K562 (cell line): ENCODE measurements around the gene VIT. TPM values are rescaled to one million over a fixed set of nuclear protein-coding genes. Genes with fewer than 3 reads are reported as not detected.

Source experiments
- ATAC-seq: fragments of 200-7000 bp; cut with Tn5 transposase; 3 replicates; pipeline ENCODE4 v1.9.1; 2020; ENCODE audit warnings: moderate library complexity
- BruUV-seq: library from RNA; stranded (reverse); fragments of 400-500 nt; replicated peaks from 2 replicates; lab custom pipeline; 2021; lab: Mats Ljungman, UMichigan
- CTCF ChIA-PET: fragments of 300-600 bp; formaldehyde crosslinking; extraction: SDS; loops from one replicate; lab custom pipeline; 2021; ENCODE audit warnings: low intra/inter-chr PET ratio; lab: Yijun Ruan, JAX
- POLR2A ChIA-PET: fragments of 300-600, 350-650 bp; sonication (Branson Sonifier 250); formaldehyde crosslinking; extraction: SDS; loops from one replicate; lab custom pipeline; 2021; ENCODE audit warnings: antibody characterized with exemption, inconsistent platforms; lab: Yijun Ruan, JAX
- DNase-seq, 4 experiments: peaks; one replicate each; pipeline versions ENCODE4 v3.0.0 to v3.0.0-alpha.2; 2011 to 2018; ENCODE audit warnings: low spot score in 3 of 4, mixed read lengths in 3 of 4; ENCODE audit errors: extremely low read depth in 1 of 4
- FAIRE-seq: peaks from 2 replicates; lab custom pipeline; 2011; peaks lifted over from hg19 to GRCh38; lab: Jason Lieb, UNC
- H2AFZ ChIP-seq: 2 replicates; pipeline ENCODE4 v1.6.0; 2011; ENCODE audit warnings: low read depth, low read length, control low read depth, inconsistent platforms
- H3K27ac ChIP-seq: fragments of 200-600 bp; 3 replicates; pipeline ENCODE4 v1.8.0; 2011; ENCODE audit warnings: low read depth, mild to moderate bottlenecking, control low read depth, inconsistent platforms, low read length, moderate library complexity, mixed read lengths; ENCODE audit errors: extremely low read depth
- H3K27me3 ChIP-seq, 2 experiments: fragments of 300-600 bp in 1 of 2; 2 replicates in 1 of 2; 3 replicates in 1 of 2; pipeline versions ENCODE4 v1.6.0 to v1.8.0; 2011; ENCODE audit warnings: inconsistent platforms in 2 of 2, low read length in 2 of 2, mild to moderate bottlenecking in 1 of 2, mixed read lengths in 1 of 2, moderate library complexity in 1 of 2; ENCODE audit not compliant: control insufficient read depth in 2 of 2, insufficient read depth in 2 of 2
- H3K36me3 ChIP-seq: fragments of 300-600 bp; 3 replicates; pipeline ENCODE4 v1.8.0; 2011; ENCODE audit warnings: mild to moderate bottlenecking, low read length, inconsistent platforms; ENCODE audit not compliant: control insufficient read depth, insufficient read depth
- H3K4me1 ChIP-seq, 2 experiments: fragments of 200-600 bp in 1 of 2; replicated peaks in 1 of 2; 2 replicates in 1 of 2; 3 replicates in 1 of 2; pipeline versions ENCODE4 v1.5.1 to v1.8.0; 2011; ENCODE audit warnings: inconsistent platforms in 2 of 2, low read length in 2 of 2, mild to moderate bottlenecking in 1 of 2, mixed read lengths in 1 of 2, moderate library complexity in 1 of 2; ENCODE audit not compliant: control insufficient read depth in 2 of 2, insufficient read depth in 2 of 2
- H3K4me2 ChIP-seq: 2 replicates; pipeline ENCODE4 v1.6.1; 2011; ENCODE audit warnings: low read length, control low read depth, inconsistent platforms, mixed read lengths; ENCODE audit not compliant: insufficient read depth
- H3K4me3 ChIP-seq: fragments of 200-600 bp; sonication (generic), shearing (Covaris generic); 2 replicates; pipeline ENCODE4 v1.5.1; 2016; ENCODE audit warnings: control low read depth, inconsistent platforms
- H3K79me2 ChIP-seq: fragments of 200-600 bp; 3 replicates; pipeline ENCODE4 v1.8.0; 2011; ENCODE audit warnings: low read length, inconsistent platforms; ENCODE audit not compliant: control insufficient read depth, insufficient read depth
- H3K9ac ChIP-seq, 2 experiments: 2 replicates each; pipeline versions ENCODE4 v1.6.0 to v1.6.1; 2011; ENCODE audit warnings: low read depth in 2 of 2, low read length in 2 of 2, control low read depth in 1 of 2, inconsistent platforms in 1 of 2, mild to moderate bottlenecking in 1 of 2, mixed read lengths in 1 of 2; ENCODE audit not compliant: insufficient read depth in 1 of 2
- H3K9me1 ChIP-seq: one replicate; pipeline ENCODE4 v1.6.0; 2011; ENCODE audit warnings: inconsistent platforms, mild to moderate bottlenecking, low read length, moderate library complexity; ENCODE audit not compliant: control insufficient read depth, insufficient read depth
- H3K9me3 ChIP-seq: replicated peaks from 2 replicates; pipeline ENCODE4 v1.5.1; 2011; ENCODE audit warnings: low read depth, low read length, inconsistent platforms; ENCODE audit not compliant: control insufficient read depth, insufficient read depth
- H4K20me1 ChIP-seq: replicated peaks from 2 replicates; pipeline ENCODE4 v1.6.1; 2011; ENCODE audit warnings: low read length, inconsistent platforms, mixed read lengths; ENCODE audit not compliant: control insufficient read depth, insufficient read depth
- CBX3 ChIP-seq, 2 experiments: IDR thresholded peaks; 1 replicate in 1 of 2; 2 replicates in 1 of 2; pipeline ENCODE4 v1.6.1; 2012; ENCODE audit warnings: inconsistent platforms in 2 of 2, low read length in 2 of 2, borderline replicate concordance in 1 of 2, control low read depth in 1 of 2
- CREB5 ChIP-seq: fragments of 250-450 bp; sonication (Bioruptor Pico); IDR thresholded peaks from 2 replicates; pipeline ENCODE4 v1.5.0; 2020; ENCODE audit warnings: mild to moderate bottlenecking
- EGR1 ChIP-seq: fragments of 450-650 bp; conservative IDR thresholded peaks from 2 replicates; pipeline ENCODE4 v1.6.1; 2017; ENCODE audit warnings: mild to moderate bottlenecking
- MTA1 ChIP-seq: fragments of 450-650 bp; IDR thresholded peaks from 2 replicates; pipeline ENCODE4 v1.6.1; 2017; ENCODE audit warnings: borderline replicate concordance
- NRF1 ChIP-seq, 2 experiments: fragments of 450-650 bp; IDR thresholded peaks in 1 of 2; conservative IDR thresholded peaks in 1 of 2; 2 replicates each; pipeline ENCODE4 v1.6.1; 2014; ENCODE audit warnings: mild to moderate bottlenecking in 2 of 2
- WGBS: fragments of 100-300 bp; shearing (Covaris generic); methylation state at CpG from one replicate; pipeline ENCODE4 v1.1.6; 2016; ENCODE audit warnings: low coverage, mixed read lengths; ENCODE audit not compliant: insufficient coverage; ENCODE audit errors: missing lambda C conversion rate; 5-methylcytosine and 5-hydroxymethylcytosine counted together
- in situ Hi-C: fragments of 300-500 bp; cut with MboI; formaldehyde crosslinking; loops from 4 replicates; pipeline ENCODE4 v1.15.0; 2018; ENCODE audit warnings: inconsistent platforms, mixed read lengths
- intact Hi-C: fragments of 100-400 bp; cut with micrococcal nuclease; formaldehyde crosslinking; loops from 2 replicates; pipeline ENCODE4 v1.14.2; 2022
- polyA plus RNA-seq, 8 experiments: library from polyadenylated mRNA; depleted of rRNA in 4 of 8; stranded (reverse) in 5 of 8; unstranded in 3 of 8; fragments of >200 nt; fragmentation: Nextera tagmentation in 2 of 8; fragmentation: Illumina TruSeq in 1 of 8; extraction: Ambion mirVana in 2 of 8; extraction: Trizol in 1 of 8; gene quantifications; 2 replicates each; pipeline versions ENCODE4 v1.2.1 to v1.2.3, GENCODE V29; 2011 to 2014; ENCODE audit warnings: inconsistent platforms in 1 of 8, missing spikeins in 1 of 8
- total RNA-seq, 7 experiments: library from RNA; depleted of rRNA in 6 of 7; stranded (reverse); fragments of >200 nt in 6 of 7; fragmentation: Illumina TruSeq in 2 of 7; extraction: Trizol in 2 of 7; gene quantifications; 2 replicates each; pipeline versions ENCODE4 v1.2.1 to v1.2.3, GENCODE V29; 2011 to 2021; ENCODE audit warnings: low replicate concordance in 1 of 7
- TF ChIP-seq, protein P1 (sequence below), 2 experiments: fragments of 450-650 bp in 1 of 2; sonication (generic) in 1 of 2; formaldehyde crosslinking in 1 of 2; IDR thresholded peaks; 2 replicates each; pipeline versions ENCODE4 v1.7.1 to v1.9.0; 2016 to 2022; ENCODE audit warnings: inconsistent platforms in 1 of 2, mild to moderate bottlenecking in 1 of 2, missing genetic modification reagents in 1 of 2
- TF ChIP-seq, protein P2 (sequence below), 2 experiments: IDR thresholded peaks; 2 replicates each; pipeline ENCODE4 v1.6.1; 2011; ENCODE audit warnings: borderline replicate concordance in 1 of 2, control low read depth in 1 of 2, low read depth in 1 of 2, low read length in 1 of 2, mild to moderate bottlenecking in 1 of 2, mixed read lengths in 1 of 2, moderate library complexity in 1 of 2; ENCODE audit not compliant: insufficient read depth in 1 of 2, insufficient read length in 1 of 2, poor library complexity in 1 of 2, severe bottlenecking in 1 of 2; ENCODE audit errors: extremely low read depth in 1 of 2

VIT gene
- total and polyA plus RNA-seq, 9 of the 15 experiments (the other 6 are each of a cell fraction or from before 2014, with no cell fraction given), result not detected

DNA sequence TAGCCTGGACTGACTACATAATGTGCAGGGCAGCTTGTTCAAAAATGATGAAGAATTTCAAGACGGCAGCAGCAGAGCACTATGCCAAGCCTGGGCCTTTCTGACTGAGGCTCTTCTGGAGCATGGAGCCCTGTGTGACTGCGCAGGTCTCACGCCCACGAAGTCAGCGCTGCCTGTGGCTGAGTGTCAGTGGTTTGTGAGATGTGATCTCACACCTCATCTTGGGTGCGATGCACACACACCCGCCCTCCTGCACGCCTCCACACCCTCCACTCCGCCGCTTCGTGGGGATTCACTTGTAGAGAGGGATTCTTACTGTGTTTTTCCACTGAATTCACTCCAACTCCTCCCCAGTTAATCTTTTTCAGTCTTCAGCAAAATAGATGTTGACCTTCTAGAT lies 103.9 kb downstream of the VIT start:
- no peak overlapping the region for H3K4me2 ChIP-seq
- no peaks in the 10 kb centered on the region for H3K9me1 ChIP-seq
- ChIA-PET POLR2A (interaction anchor here (0.7 kb wide), 1 partner anchor 10 kb away, joined by 3 read pairs; no protein-coding TSS in a partner anchor), CTCF (no interaction called here)
- H3K79me2 ChIP-seq, result no peaks in the 10 kb centered on the region
- H4K20me1 ChIP-seq, result no peaks in the 10 kb centered on the region
- no peak overlapping the region for H2AFZ ChIP-seq
- H3K27ac ChIP-seq, result no peak overlapping the region
- WGBS, result 5% methylated on average over 11 of the region's 11 CpGs
- FAIRE-seq (no peak), ATAC-seq (peak; percentile 70), DNase-seq (peak in 2 of 4 experiments; percentile 17 to 22)
- no peak overlapping the region for H3K4me3 ChIP-seq
- H3K4me1 ChIP-seq, result no peaks in the 10 kb centered on the region; a peak in 1 of 5 replicates
- peaks cover 23% of the 10 kb centered on the region in 2 experiments; a peak in 4 of 5 replicates for H3K27me3 ChIP-seq
- H3K9me3 ChIP-seq, result no peaks in the 10 kb centered on the region
- intact Hi-C loops (no loop called here), in situ Hi-C loops (no loop called here)
- no TSS peak for BruUV-seq
- TF ChIP-seq MTA1 (no peak), CREB5 (no peak), EGR1 (peak; percentile 54), NRF1 (conservative IDR thresholded peaks at IDR 0.05 in 1 of 2, IDR thresholded peaks at IDR 0.05 in 1 of 2) (peak; percentile 54 to 61; a peak in 3 of 4 replicates), CBX3 (IDR thresholded peaks at IDR 0.05; ENCODE audit: borderline replicate concordance in 1 of 2, low read length in 2 of 2) (no peak)
- TF ChIP-seq, protein P1, sequence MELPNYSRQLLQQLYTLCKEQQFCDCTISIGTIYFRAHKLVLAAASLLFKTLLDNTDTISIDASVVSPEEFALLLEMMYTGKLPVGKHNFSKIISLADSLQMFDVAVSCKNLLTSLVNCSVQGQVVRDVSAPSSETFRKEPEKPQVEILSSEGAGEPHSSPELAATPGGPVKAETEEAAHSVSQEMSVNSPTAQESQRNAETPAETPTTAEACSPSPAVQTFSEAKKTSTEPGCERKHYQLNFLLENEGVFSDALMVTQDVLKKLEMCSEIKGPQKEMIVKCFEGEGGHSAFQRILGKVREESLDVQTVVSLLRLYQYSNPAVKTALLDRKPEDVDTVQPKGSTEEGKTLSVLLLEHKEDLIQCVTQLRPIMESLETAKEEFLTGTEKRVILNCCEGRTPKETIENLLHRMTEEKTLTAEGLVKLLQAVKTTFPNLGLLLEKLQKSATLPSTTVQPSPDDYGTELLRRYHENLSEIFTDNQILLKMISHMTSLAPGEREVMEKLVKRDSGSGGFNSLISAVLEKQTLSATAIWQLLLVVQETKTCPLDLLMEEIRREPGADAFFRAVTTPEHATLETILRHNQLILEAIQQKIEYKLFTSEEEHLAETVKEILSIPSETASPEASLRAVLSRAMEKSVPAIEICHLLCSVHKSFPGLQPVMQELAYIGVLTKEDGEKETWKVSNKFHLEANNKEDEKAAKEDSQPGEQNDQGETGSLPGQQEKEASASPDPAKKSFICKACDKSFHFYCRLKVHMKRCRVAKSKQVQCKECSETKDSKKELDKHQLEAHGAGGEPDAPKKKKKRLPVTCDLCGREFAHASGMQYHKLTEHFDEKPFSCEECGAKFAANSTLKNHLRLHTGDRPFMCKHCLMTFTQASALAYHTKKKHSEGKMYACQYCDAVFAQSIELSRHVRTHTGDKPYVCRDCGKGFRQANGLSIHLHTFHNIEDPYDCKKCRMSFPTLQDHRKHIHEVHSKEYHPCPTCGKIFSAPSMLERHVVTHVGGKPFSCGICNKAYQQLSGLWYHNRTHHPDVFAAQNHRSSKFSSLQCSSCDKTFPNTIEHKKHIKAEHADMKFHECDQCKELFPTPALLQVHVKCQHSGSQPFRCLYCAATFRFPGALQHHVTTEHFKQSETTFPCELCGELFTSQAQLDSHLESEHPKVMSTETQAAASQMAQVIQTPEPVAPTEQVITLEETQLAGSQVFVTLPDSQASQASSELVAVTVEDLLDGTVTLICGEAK (IDR thresholded peaks at IDR 0.05), result no peak
- TF ChIP-seq, protein P1 (CRISPR knock-in tag; IDR thresholded peaks at IDR 0.05), result no peak
- TF ChIP-seq, protein P2, sequence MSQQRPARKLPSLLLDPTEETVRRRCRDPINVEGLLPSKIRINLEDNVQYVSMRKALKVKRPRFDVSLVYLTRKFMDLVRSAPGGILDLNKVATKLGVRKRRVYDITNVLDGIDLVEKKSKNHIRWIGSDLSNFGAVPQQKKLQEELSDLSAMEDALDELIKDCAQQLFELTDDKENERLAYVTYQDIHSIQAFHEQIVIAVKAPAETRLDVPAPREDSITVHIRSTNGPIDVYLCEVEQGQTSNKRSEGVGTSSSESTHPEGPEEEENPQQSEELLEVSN (IDR thresholded peaks at IDR 0.05; ENCODE audit: borderline replicate concordance in 1 of 2, extremely low read depth in 1 of 2, insufficient read depth in 1 of 2, insufficient read length in 1 of 2, low read depth in 1 of 2, low read length in 1 of 2, poor library complexity in 1 of 2, severe bottlenecking in 1 of 2), result peak in 1 of 2 experiments; percentile 42
- H3K36me3 ChIP-seq, result no peaks in the 10 kb centered on the region
- H3K9ac ChIP-seq, result no peak overlapping the region
